ENCODE measurements around the gene PRPF18. TPM values are rescaled to one million over a fixed set of nuclear protein-coding genes. Genes with fewer than 3 reads are reported as not detected.

Gene PRPF18
- total RNA-seq, 1 donor from 2014 or later, result 13.4 TPM

DNA sequence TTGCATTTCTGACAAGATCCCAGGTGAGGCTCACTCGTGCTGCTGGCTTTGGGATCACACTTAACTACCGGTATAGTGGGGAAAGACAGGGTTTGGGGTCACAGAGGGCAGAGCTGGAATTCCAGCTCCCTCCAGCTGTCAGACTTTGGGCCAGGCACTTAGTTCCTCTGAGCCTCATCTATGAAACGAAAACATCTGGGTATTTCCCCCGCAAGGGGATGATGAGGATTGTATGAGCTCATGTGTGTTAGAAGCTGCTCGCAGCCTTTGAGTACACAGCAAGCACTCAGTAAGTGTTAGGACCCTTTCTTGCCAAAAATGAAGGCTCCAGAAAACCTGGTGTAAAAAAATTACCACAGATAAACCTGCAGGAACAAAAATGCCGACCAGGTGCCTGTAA is 66.1 kb downstream of the PRPF18 start:
- DNase-seq (ENCODE audit: low spot score), result no peak
- Mint-ChIP-seq H3K27ac (ENCODE audit: unreplicated experiment) (peak overlapping the region; percentile 8), H3K4me1 (ENCODE audit: low read depth) (peaks cover 5% of the 10 kb centered on the region), H3K27me3 (ENCODE audit: low read depth) (no peaks in the 10 kb centered on the region), H3K36me3 (ENCODE audit: low read depth) (peaks cover 36% of the 10 kb centered on the region), H3K4me3 (ENCODE audit: unreplicated experiment) (no peak overlapping the region), H3K9me3 (ENCODE audit: low read depth) (no peaks in the 10 kb centered on the region)
- TF ChIP-seq, protein P1, sequence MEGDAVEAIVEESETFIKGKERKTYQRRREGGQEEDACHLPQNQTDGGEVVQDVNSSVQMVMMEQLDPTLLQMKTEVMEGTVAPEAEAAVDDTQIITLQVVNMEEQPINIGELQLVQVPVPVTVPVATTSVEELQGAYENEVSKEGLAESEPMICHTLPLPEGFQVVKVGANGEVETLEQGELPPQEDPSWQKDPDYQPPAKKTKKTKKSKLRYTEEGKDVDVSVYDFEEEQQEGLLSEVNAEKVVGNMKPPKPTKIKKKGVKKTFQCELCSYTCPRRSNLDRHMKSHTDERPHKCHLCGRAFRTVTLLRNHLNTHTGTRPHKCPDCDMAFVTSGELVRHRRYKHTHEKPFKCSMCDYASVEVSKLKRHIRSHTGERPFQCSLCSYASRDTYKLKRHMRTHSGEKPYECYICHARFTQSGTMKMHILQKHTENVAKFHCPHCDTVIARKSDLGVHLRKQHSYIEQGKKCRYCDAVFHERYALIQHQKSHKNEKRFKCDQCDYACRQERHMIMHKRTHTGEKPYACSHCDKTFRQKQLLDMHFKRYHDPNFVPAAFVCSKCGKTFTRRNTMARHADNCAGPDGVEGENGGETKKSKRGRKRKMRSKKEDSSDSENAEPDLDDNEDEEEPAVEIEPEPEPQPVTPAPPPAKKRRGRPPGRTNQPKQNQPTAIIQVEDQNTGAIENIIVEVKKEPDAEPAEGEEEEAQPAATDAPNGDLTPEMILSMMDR (IDR thresholded peaks at IDR 0.05), result no peak

DNA sequence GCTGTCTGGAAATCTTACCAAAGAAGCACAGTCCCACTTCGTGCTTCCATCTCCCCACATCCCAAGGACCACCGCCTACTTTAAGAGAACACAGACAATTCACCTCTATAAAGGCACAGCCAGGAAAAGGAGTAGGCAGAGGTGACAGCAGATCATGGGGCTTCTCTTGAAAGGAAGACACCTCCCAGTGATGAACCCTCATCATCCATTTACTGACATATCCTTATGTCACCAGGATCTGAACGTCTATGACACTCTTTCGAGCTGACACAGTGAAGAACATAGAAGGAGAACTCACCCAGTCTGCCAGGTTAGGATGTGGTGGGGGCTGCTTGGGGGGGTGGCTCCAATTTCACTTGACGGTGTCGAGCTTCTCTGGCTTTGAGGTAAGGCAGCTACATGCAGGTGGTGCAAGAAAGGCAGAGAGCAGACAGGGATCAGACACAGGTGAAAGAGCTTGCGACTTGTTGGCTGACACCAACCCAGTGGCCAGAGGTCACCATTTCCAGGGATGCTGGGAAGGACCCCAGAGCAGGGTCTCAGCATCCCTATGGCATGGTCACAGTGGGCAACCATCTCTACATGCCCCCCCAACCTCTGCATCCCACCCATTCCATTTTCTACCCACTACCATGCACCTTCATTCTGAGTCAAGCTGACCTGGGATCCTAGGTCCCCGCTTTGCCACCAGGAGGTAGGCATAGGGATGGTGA is 67.5 kb downstream of the PRPF18 start:
- DNase-seq (ENCODE audit: low spot score), result no peak
- Mint-ChIP-seq H3K4me3 (ENCODE audit: unreplicated experiment) (no peak overlapping the region), H3K36me3 (ENCODE audit: low read depth) (peaks cover 31% of the 10 kb centered on the region), H3K4me1 (ENCODE audit: low read depth) (peaks cover 5% of the 10 kb centered on the region), H3K9me3 (ENCODE audit: low read depth) (no peaks in the 10 kb centered on the region), H3K27me3 (ENCODE audit: low read depth) (no peaks in the 10 kb centered on the region), H3K27ac (ENCODE audit: unreplicated experiment) (peak overlapping the region; percentile 10)
- TF ChIP-seq, protein P1 (IDR thresholded peaks at IDR 0.05), result no peak

DNA sequence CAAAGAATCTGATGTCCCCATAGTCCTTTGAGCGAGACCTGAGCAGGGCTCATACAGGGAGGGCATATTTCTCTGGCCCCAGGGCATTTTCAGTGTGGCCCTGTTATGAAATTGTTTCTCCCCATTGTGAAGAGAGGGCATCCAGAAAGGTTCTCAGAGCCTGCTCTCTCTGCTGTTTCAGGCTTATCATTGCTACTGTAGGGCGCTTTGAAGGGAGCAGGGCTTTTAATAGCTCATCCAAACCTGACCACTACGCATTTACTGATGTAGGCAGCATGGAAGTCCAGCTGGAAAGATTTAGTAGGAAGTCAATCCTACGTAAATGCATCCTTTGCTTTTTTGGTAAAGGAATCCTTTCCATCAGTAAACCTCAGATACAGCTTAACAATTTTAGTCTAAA is 68.1 kb downstream of the PRPF18 start:
- Mint-ChIP-seq H3K27ac (ENCODE audit: unreplicated experiment) (no peak overlapping the region), H3K9me3 (ENCODE audit: low read depth) (no peaks in the 10 kb centered on the region), H3K27me3 (ENCODE audit: low read depth) (no peaks in the 10 kb centered on the region), H3K4me1 (ENCODE audit: low read depth) (peaks cover 6% of the 10 kb centered on the region), H3K4me3 (ENCODE audit: unreplicated experiment) (no peak overlapping the region), H3K36me3 (ENCODE audit: low read depth) (peaks cover 31% of the 10 kb centered on the region)
- TF ChIP-seq, protein P1 (IDR thresholded peaks at IDR 0.05), result no peak
- DNase-seq (ENCODE audit: low spot score), result no peak

DNA sequence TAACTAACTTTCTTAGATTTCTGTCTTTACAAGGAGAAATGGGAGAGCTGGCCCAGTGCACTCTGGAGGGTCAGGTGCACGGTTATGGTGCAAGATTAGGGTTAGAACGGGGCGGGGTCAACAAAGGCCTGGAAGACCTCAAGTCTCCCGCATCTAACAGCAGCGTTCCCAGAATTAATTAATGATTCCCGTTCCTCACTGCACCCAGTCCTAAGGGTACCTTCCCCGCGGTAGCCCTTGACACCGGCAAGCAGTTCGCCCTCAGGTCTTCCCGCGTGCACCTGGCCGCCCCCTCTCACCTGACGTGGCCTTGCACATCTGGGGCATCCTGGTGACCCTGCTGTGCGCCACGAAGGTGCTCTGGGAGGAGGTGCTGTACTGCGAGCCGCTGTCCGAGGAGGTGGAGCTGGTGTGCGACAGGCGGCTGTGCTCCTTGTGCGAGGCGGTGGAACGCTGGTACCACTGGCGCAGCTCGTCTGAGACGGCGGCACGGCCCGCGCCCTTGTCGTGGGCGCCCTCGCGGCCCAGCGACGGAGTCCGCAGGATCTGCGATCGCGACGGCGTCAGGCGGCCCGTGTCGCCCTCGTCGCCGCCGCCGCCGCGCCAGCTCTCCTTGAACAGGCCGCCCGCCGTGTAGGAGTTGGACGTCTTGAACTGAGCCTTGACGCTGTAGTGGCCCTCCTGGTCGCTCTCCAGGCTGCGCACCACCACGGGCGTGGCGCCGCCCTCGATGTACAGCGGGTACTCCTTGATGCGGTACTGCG is 69.8 kb downstream of the PRPF18 start:
- DNase-seq (ENCODE audit: low spot score), result no peak
- Mint-ChIP-seq H3K9me3 (ENCODE audit: low read depth) (no peaks in the 10 kb centered on the region), H3K27ac (ENCODE audit: unreplicated experiment) (no peak overlapping the region), H3K36me3 (ENCODE audit: low read depth) (peaks cover 35% of the 10 kb centered on the region), H3K4me3 (ENCODE audit: unreplicated experiment) (no peak overlapping the region), H3K4me1 (ENCODE audit: low read depth) (peaks cover 12% of the 10 kb centered on the region), H3K27me3 (ENCODE audit: low read depth) (no peaks in the 10 kb centered on the region)
- TF ChIP-seq, protein P1 (IDR thresholded peaks at IDR 0.05), result no peak

DNA sequence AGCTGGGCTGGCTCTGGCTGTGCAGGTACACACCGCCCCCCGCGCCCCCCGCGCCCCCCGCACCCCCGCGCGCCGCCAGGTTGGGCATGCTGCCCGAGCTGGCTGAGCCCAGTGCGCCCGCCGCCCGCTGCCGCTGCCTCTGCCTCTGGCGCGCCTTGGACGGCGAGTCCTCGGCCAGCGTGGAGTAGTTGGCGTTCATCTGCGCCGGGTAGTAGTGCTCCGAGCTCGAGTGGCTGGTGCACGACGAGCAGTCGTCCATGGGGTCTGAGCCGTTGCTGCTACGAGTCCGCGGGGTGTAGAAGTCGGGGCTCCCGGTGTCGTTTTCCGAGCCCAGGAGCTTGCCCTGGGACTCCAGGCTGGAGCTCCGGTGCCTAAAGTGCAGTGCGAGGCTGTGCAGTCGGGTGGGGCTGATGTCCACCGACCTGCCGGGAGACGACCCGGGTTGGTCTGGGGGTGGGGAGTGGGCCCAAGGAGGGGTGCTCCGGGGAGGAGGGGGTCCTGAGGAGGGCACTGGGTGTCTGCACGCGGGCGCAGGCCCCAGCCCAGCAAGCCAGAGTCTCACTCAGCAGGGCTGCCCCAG is 70.4 kb downstream of the PRPF18 start:
- H3K36me3 Mint-ChIP-seq (ENCODE audit: low read depth), result peaks cover 34% of the 10 kb centered on the region
- H3K4me1 Mint-ChIP-seq (ENCODE audit: low read depth), result peaks cover 12% of the 10 kb centered on the region
- no peak overlapping the region for H3K4me3 Mint-ChIP-seq (ENCODE audit: unreplicated experiment)
- H3K9me3 Mint-ChIP-seq (ENCODE audit: low read depth), result no peaks in the 10 kb centered on the region
- TF ChIP-seq, protein P1 (IDR thresholded peaks at IDR 0.05), result no peak
- no peak overlapping the region for H3K27ac Mint-ChIP-seq (ENCODE audit: unreplicated experiment)
- H3K27me3 Mint-ChIP-seq (ENCODE audit: low read depth), result no peaks in the 10 kb centered on the region
- DNase-seq (ENCODE audit: low spot score), result no peak
